HEK293 (cell line): ENCODE results near the gene ATG101.

Experiments used
- CTCF ChIA-PET: fragments of 350-600 bp; formaldehyde crosslinking; extraction: SDS; loops from one replicate; lab custom pipeline; 2021; ENCODE audit warnings: antibody characterized with exemption; lab: Yijun Ruan, JAX
- POLR2A ChIA-PET: fragments of 300-600 bp; formaldehyde crosslinking; extraction: SDS; loops from one replicate; lab custom pipeline; 2020; ENCODE audit warnings: antibody characterized with exemption, inconsistent platforms; lab: Yijun Ruan, JAX
- H3K27ac ChIP-seq: fragments of 200-500 bp; sonication (Bioruptor generic); 2 replicates; pipeline ENCODE4 v1.5.1; 2014; ENCODE audit warnings: low read depth, low read length, control low read depth, inconsistent platforms; ENCODE audit errors: extremely low read depth
- H3K36me3 ChIP-seq, 2 experiments: fragments of 200-500 bp in 1 of 2; sonication (Bioruptor generic) in 1 of 2; 1 replicate in 1 of 2; 2 replicates in 1 of 2; pipeline ENCODE4 v1.5.1; 2014 to 2017; ENCODE audit warnings: inconsistent platforms in 2 of 2, low read length in 2 of 2; ENCODE audit not compliant: control insufficient read depth in 2 of 2, insufficient read depth in 1 of 2
- H3K4me1 ChIP-seq: fragments of 200-500 bp; sonication (Bioruptor generic); 2 replicates; pipeline ENCODE4 v1.5.1; 2014; ENCODE audit warnings: mild to moderate bottlenecking, low read length, inconsistent platforms; ENCODE audit not compliant: control insufficient read depth, insufficient read depth
- H3K4me3 ChIP-seq: 2 replicates; pipeline ENCODE4 v1.5.1; 2011; ENCODE audit warnings: low read depth, mild to moderate bottlenecking, control low read depth, low read length, moderate library complexity
- H3K9me3 ChIP-seq: fragments of 200-500 bp; sonication (Bioruptor generic); 2 replicates; pipeline ENCODE4 v1.5.1; 2014; ENCODE audit warnings: low read depth, low read length, inconsistent platforms; ENCODE audit not compliant: control insufficient read depth, insufficient read depth
- EGR2 ChIP-seq: fragments of 450-650 bp; formaldehyde crosslinking; IDR thresholded peaks from 2 replicates; pipeline ENCODE4 v1.5.1; 2016; ENCODE audit warnings: low read depth, missing biosample characterization, missing genetic modification characterization
- KLF1 ChIP-seq: fragments of 450-650 bp; formaldehyde crosslinking; IDR thresholded peaks from 2 replicates; pipeline ENCODE4 v1.5.1; 2016; ENCODE audit warnings: missing biosample characterization, missing genetic modification characterization
- KLF8 ChIP-seq: fragments of 450-650 bp; formaldehyde crosslinking; IDR thresholded peaks from 2 replicates; pipeline ENCODE4 v1.5.1; 2016; ENCODE audit warnings: missing biosample characterization, missing genetic modification characterization
- MYNN ChIP-seq: fragments of 450-650 bp; formaldehyde crosslinking; IDR thresholded peaks from 2 replicates; pipeline ENCODE4 v1.5.1; 2016; ENCODE audit warnings: missing biosample characterization, missing genetic modification characterization, borderline replicate concordance
- PATZ1 ChIP-seq: fragments of 450-650 bp; formaldehyde crosslinking; IDR thresholded peaks from 2 replicates; pipeline ENCODE4 v1.5.1; 2016; ENCODE audit warnings: missing biosample characterization, missing genetic modification characterization
- SP2 ChIP-seq: fragments of 450-650 bp; formaldehyde crosslinking; IDR thresholded peaks from 2 replicates; pipeline ENCODE4 v1.5.1; 2016; ENCODE audit warnings: missing biosample characterization, missing genetic modification characterization
- SP7 ChIP-seq: fragments of 450-650 bp; formaldehyde crosslinking; IDR thresholded peaks from 2 replicates; pipeline ENCODE4 v1.5.1; 2016; ENCODE audit warnings: missing biosample characterization, missing genetic modification characterization
- ZBTB20 ChIP-seq: fragments of 450-650 bp; formaldehyde crosslinking; IDR thresholded peaks from 2 replicates; pipeline ENCODE4 v1.5.1; 2016; ENCODE audit warnings: missing biosample characterization, missing genetic modification characterization
- ZFP41 ChIP-seq: fragments of 450-650 bp; formaldehyde crosslinking; IDR thresholded peaks from 2 replicates; pipeline ENCODE4 v1.5.1; 2016; ENCODE audit warnings: missing biosample characterization, missing genetic modification characterization, borderline replicate concordance
- ZNF133 ChIP-seq: fragments of 450-650 bp; formaldehyde crosslinking; IDR thresholded peaks from 2 replicates; pipeline ENCODE4 v1.5.1; 2016; ENCODE audit warnings: missing biosample characterization, missing genetic modification characterization
- ZNF157 ChIP-seq: fragments of 450-650 bp; formaldehyde crosslinking; IDR thresholded peaks from 2 replicates; pipeline ENCODE4 v1.5.1; 2016; ENCODE audit warnings: missing biosample characterization, missing genetic modification characterization
- ZNF223 ChIP-seq: fragments of 450-650 bp; formaldehyde crosslinking; IDR thresholded peaks from 2 replicates; pipeline ENCODE4 v1.5.1; 2016; ENCODE audit warnings: missing biosample characterization, missing genetic modification characterization
- ZNF239 ChIP-seq: fragments of 450-650 bp; formaldehyde crosslinking; IDR thresholded peaks from 2 replicates; pipeline ENCODE4 v1.5.1; 2016; ENCODE audit warnings: missing biosample characterization, missing genetic modification characterization
- ZNF514 ChIP-seq: fragments of 450-650 bp; formaldehyde crosslinking; IDR thresholded peaks from 2 replicates; pipeline ENCODE4 v1.5.1; 2016; ENCODE audit warnings: missing biosample characterization, missing genetic modification characterization
- ZNF571 ChIP-seq: fragments of 450-650 bp; formaldehyde crosslinking; IDR thresholded peaks from 2 replicates; pipeline ENCODE4 v1.5.0; 2017; ENCODE audit warnings: missing biosample characterization, missing genetic modification characterization
- ZNF610 ChIP-seq: fragments of 450-650 bp; formaldehyde crosslinking; IDR thresholded peaks from 2 replicates; pipeline ENCODE4 v1.5.1; 2016; ENCODE audit warnings: missing biosample characterization, missing genetic modification characterization, borderline replicate concordance
- ZNF624 ChIP-seq: fragments of 450-650 bp; formaldehyde crosslinking; IDR thresholded peaks from 2 replicates; pipeline ENCODE4 v1.5.1; 2017; ENCODE audit warnings: missing biosample characterization, missing genetic modification characterization
- ZNF768 ChIP-seq: fragments of 450-650 bp; formaldehyde crosslinking; IDR thresholded peaks from 2 replicates; pipeline ENCODE4 v1.5.1; 2018; ENCODE audit warnings: missing biosample characterization, mild to moderate bottlenecking, missing genetic modification characterization
- ZNF792 ChIP-seq: fragments of 450-650 bp; formaldehyde crosslinking; IDR thresholded peaks from 2 replicates; pipeline ENCODE4 v1.5.1; 2016; ENCODE audit warnings: missing biosample characterization, missing genetic modification characterization
- ZNF837 ChIP-seq: fragments of 450-650 bp; formaldehyde crosslinking; IDR thresholded peaks from 2 replicates; pipeline ENCODE4 v1.5.1; 2016; ENCODE audit warnings: missing biosample characterization, missing genetic modification characterization
- ZSCAN23 ChIP-seq: fragments of 450-650 bp; formaldehyde crosslinking; IDR thresholded peaks from 2 replicates; pipeline ENCODE4 v1.5.1; 2016; ENCODE audit warnings: missing biosample characterization, missing genetic modification characterization
- ZXDB ChIP-seq: fragments of 450-650 bp; formaldehyde crosslinking; IDR thresholded peaks from 2 replicates; pipeline ENCODE4 v1.5.1; 2016; ENCODE audit warnings: missing biosample characterization, missing genetic modification characterization
- TF ChIP-seq, protein P1 (sequence below): fragments of 450-650 bp; IDR thresholded peaks from 2 replicates; pipeline ENCODE4 v1.5.1; 2018; ENCODE audit warnings: missing biosample characterization, missing genetic modification characterization
- TF ChIP-seq, protein P2 (sequence below): fragments of 450-650 bp; formaldehyde crosslinking; IDR thresholded peaks from 2 replicates; pipeline ENCODE4 v1.5.1; 2016; ENCODE audit warnings: missing biosample characterization, missing genetic modification characterization
- TF ChIP-seq, protein P3 (sequence below): fragments of 450-650 bp; formaldehyde crosslinking; IDR thresholded peaks from 2 replicates; pipeline ENCODE4 v1.5.1; 2016; ENCODE audit warnings: missing biosample characterization, missing genetic modification characterization

Gene ATG101

DNA sequence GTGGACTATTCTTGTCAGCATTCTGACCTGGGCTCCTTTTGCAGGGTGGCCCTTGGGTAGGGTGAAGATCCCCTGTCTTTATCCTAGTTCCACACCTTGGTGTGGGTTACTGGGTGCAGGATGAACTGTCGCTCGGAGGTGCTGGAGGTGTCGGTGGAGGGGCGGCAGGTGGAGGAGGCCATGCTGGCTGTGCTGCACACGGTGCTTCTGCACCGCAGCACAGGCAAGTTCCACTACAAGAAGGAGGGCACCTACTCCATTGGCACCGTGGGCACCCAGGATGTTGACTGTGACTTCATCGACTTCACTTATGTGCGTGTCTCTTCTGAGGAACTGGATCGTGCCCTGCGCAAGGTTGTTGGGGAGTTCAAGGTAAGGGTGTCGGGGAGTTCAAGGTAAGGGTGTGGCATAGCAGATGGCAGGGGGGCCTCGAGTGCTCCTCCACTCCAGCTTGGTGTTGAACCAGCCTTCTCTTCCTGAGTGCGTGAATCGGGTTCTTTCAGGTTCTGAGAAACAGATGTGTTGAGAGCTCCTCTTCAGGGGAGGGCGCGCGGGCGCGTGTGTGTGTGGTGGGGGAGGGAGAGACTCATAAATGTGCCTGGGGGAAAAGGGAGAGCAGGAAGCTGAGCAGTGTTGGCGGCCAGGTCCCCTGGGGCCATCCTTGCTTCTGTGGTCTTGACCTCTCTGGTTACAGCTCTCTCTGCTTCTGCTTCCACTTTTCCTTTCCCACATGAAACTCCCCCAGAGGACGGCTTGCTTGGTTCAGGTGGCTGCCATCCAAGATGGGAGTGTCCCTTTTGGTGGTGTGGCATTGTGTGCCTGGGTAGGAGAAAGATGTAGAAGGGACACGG is 4.0 kb downstream of the ATG101 start (continued):
- TF ChIP-seq MYNN (tag by site-specific recombination) (no peak), ZNF571 (tag by site-specific recombination) (no peak), EGR2 (peak; percentile 72)
- TF ChIP-seq, all 188 proteins: peak for 10

DNA sequence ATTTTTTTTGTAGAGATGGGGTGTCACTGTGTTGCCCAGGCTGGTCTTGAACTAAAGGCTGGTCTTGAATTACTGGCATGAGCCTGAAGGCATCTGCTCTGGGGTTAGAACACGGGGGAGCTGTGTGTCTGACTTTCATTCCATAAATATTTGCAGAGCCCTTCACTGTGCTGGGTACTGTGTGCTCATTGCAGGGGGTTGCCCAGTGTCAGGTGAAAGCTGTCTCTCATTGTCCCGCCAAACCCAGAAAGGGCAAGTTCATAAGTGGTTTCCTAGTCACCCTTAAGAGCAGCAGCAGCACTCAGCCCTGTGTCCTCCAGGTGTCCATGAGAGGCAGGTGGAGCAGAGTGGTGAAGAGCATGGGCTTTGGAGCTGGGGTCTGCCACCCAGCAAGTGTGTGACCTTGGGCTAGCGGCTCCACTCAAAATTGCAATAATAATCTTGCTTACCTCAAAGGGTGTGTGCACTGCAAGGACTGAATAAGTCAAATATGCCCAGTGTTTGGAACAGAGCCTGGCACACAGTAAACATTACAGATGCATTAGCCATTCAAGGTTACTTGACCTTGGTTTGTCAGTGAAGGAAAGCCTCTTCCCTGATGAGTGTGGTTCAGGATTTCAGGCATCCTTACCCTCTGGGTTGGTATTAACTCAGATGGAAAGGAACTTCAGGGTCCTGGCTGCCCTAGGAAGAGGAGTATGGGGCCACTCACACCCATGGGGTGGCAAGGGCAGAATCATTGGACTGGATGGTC is 5.4 kb downstream of the ATG101 start:
- H3K27ac ChIP-seq, result no peak overlapping the region
- H3K4me3 ChIP-seq, result no peak overlapping the region
- H3K9me3 ChIP-seq, result no peaks in the 10 kb centered on the region
- peaks cover 11 to 70% of the 10 kb centered on the region in 2 experiments; a peak in 2 of 3 replicates for H3K36me3 ChIP-seq
- TF ChIP-seq EGR2 (no peak), ZSCAN23 (tag by site-specific recombination) (no peak), ZNF610 (no peak), ZNF133 (tag by site-specific recombination) (no peak), ZNF837 (tag by site-specific recombination) (no peak), SP2 (tag by site-specific recombination) (no peak), ZXDB (tag by site-specific recombination) (no peak), ZBTB20 (tag by site-specific recombination) (no peak), ZNF239 (no peak)
- TF ChIP-seq, protein P1, sequence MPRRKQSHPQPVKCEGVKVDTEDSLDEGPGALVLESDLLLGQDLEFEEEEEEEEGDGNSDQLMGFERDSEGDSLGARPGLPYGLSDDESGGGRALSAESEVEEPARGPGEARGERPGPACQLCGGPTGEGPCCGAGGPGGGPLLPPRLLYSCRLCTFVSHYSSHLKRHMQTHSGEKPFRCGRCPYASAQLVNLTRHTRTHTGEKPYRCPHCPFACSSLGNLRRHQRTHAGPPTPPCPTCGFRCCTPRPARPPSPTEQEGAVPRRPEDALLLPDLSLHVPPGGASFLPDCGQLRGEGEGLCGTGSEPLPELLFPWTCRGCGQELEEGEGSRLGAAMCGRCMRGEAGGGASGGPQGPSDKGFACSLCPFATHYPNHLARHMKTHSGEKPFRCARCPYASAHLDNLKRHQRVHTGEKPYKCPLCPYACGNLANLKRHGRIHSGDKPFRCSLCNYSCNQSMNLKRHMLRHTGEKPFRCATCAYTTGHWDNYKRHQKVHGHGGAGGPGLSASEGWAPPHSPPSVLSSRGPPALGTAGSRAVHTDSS (tag by site-specific recombination), result no peak
- TF ChIP-seq, protein P2, sequence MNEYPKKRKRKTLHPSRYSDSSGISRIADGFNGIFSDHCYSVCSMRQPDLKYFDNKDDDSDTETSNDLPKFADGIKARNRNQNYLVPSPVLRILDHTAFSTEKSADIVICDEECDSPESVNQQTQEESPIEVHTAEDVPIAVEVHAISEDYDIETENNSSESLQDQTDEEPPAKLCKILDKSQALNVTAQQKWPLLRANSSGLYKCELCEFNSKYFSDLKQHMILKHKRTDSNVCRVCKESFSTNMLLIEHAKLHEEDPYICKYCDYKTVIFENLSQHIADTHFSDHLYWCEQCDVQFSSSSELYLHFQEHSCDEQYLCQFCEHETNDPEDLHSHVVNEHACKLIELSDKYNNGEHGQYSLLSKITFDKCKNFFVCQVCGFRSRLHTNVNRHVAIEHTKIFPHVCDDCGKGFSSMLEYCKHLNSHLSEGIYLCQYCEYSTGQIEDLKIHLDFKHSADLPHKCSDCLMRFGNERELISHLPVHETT, result no peak
- TF ChIP-seq, protein P3, sequence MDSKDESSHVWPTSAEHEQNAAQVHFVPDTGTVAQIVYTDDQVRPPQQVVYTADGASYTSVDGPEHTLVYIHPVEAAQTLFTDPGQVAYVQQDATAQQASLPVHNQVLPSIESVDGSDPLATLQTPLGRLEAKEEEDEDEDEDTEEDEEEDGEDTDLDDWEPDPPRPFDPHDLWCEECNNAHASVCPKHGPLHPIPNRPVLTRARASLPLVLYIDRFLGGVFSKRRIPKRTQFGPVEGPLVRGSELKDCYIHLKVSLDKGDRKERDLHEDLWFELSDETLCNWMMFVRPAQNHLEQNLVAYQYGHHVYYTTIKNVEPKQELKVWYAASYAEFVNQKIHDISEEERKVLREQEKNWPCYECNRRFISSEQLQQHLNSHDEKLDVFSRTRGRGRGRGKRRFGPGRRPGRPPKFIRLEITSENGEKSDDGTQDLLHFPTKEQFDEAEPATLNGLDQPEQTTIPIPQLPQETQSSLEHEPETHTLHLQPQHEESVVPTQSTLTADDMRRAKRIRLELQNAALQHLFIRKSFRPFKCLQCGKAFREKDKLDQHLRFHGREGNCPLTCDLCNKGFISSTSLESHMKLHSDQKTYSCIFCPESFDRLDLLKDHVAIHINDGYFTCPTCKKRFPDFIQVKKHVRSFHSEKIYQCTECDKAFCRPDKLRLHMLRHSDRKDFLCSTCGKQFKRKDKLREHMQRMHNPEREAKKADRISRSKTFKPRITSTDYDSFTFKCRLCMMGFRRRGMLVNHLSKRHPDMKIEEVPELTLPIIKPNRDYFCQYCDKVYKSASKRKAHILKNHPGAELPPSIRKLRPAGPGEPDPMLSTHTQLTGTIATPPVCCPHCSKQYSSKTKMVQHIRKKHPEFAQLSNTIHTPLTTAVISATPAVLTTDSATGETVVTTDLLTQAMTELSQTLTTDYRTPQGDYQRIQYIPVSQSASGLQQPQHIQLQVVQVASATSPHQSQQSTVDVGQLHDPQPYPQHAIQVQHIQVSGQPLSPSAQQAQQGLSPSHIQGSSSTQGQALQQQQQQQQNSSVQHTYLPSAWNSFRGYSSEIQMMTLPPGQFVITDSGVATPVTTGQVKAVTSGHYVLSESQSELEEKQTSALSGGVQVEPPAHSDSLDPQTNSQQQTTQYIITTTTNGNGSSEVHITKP (tag by site-specific recombination), result no peak
- POLR2A ChIA-PET, result no interaction called here
- CTCF ChIA-PET, result interaction anchor here (0.7 to 34.8 kb wide), 6 partner anchors 7 to 104 kb away, joined by 3 to 794 read pairs (median 4); no protein-coding TSS in a partner anchor
- H3K4me1 ChIP-seq, result 0 out of 2 replicates have a peak, but pooled peaks cover 7% of the 10 kb centered on the region

DNA sequence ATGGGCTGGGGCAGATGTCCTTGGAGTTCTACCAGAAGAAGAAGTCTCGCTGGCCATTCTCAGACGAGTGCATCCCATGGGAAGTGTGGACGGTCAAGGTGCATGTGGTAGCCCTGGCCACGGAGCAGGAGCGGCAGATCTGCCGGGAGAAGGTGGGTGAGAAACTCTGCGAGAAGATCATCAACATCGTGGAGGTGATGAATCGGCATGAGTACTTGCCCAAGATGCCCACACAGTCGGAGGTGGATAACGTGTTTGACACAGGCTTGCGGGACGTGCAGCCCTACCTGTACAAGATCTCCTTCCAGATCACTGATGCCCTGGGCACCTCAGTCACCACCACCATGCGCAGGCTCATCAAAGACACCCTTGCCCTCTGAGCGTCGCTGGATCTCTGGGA is 7.0 kb downstream of the ATG101 start:
- H3K4me1 ChIP-seq, result 0 out of 2 replicates have a peak, but pooled peaks cover 4% of the 10 kb centered on the region
- ChIA-PET POLR2A (no interaction called here), CTCF (interaction anchor here (0.5 to 34.8 kb wide), 2 partner anchors 50 to 945 kb away, joined by 3 to 794 read pairs; no protein-coding TSS in a partner anchor)
- no peaks in the 10 kb centered on the region for H3K9me3 ChIP-seq
- peaks cover 11 to 68% of the 10 kb centered on the region in 2 experiments; a peak in 2 of 3 replicates for H3K36me3 ChIP-seq
- no peak overlapping the region for H3K27ac ChIP-seq
- no peak overlapping the region for H3K4me3 ChIP-seq
- TF ChIP-seq KLF8 (tag by site-specific recombination), result no peak
- no peak for TF ChIP-seq PATZ1
- no peak for TF ChIP-seq ZNF768 (tag by site-specific recombination)
- TF ChIP-seq ZFP41 (tag by site-specific recombination), result no peak
- no peak for TF ChIP-seq SP7 (tag by site-specific recombination)
- no peak for TF ChIP-seq ZNF157
- TF ChIP-seq KLF1 (tag by site-specific recombination), result no peak
- TF ChIP-seq ZNF624 (tag by site-specific recombination), result no peak
- no peak for TF ChIP-seq ZNF514 (tag by site-specific recombination)
- no peak for TF ChIP-seq ZNF792 (tag by site-specific recombination)
- no peak for TF ChIP-seq ZNF223
